Skeletal muscle cell (primary cell): ENCODE measurements around the gene GRID2.
"Not testable (repeated sequence)": the region's sequence is repeated elsewhere in the genome, so short reads cannot be mapped to it uniquely, and the experiment has no call there.

Source experiments
- DNase-seq: peaks from one replicate; pipeline ENCODE4 v3.0.0-alpha.2; 2010; ENCODE audit warnings: low read depth
- H3K4me3 ChIP-seq: 2 replicates; pipeline ENCODE4 v1.5.1; 2011; ENCODE audit warnings: low read depth, mild to moderate bottlenecking, control low read depth, low read length, moderate library complexity

The GRID2 gene

GRCh38 chr4:92303621-92304027 is at the start of gene GRID2:
TSS of gene GRID2 (plus strand) at chr4:92303966.
- no peak for DNase-seq

GRCh38 chr4:92253986-92254671 is 49.6 kb upstream of the GRID2 start:
- no peak overlapping the region for H3K4me3 ChIP-seq

More at GRCh38 chr4:92303621-92304027, at the start of gene GRID2:
- peak within 1 kb of the TSS; percentile 52 for H3K4me3 ChIP-seq

GRCh38 chr4:92254767-92255442 is 48.9 kb upstream of the GRID2 start:
- DNase-seq, result no peak
- no peak overlapping the region for H3K4me3 ChIP-seq

More at GRCh38 chr4:92253986-92254671, 49.6 kb upstream of the GRID2 start:
- DNase-seq, result no peak

GRCh38 chr4:92255920-92256244 is 47.9 kb upstream of the GRID2 start:
- H3K4me3 ChIP-seq, result no peak overlapping the region
- no peak for DNase-seq

GRCh38 chr4:92257931-92258857 is 45.6 kb upstream of the GRID2 start:
- no peak for DNase-seq
- H3K4me3 ChIP-seq, result no peak overlapping the region

GRCh38 chr4:92261256-92261655 is 42.5 kb upstream of the GRID2 start:
- no peak for DNase-seq
- H3K4me3 ChIP-seq, result no peak overlapping the region

GRCh38 chr4:92262371-92262770 is 41.4 kb upstream of the GRID2 start:
- H3K4me3 ChIP-seq, result no peak overlapping the region

GRCh38 chr4:92263010-92263409 is 40.8 kb upstream of the GRID2 start:
- H3K4me3 ChIP-seq, result no peak overlapping the region
- no peak for DNase-seq

More at GRCh38 chr4:92262371-92262770, 41.4 kb upstream of the GRID2 start:
- no peak for DNase-seq

GRCh38 chr4:92263575-92263974 is 40.2 kb upstream of the GRID2 start:
- H3K4me3 ChIP-seq, result no peak overlapping the region
- no peak for DNase-seq

GRCh38 chr4:92264163-92264562 is 39.6 kb upstream of the GRID2 start:
- no peak overlapping the region for H3K4me3 ChIP-seq
- DNase-seq, result no peak

- DNase-seq, result peak; percentile 1
- H3K4me3 ChIP-seq, result no peak overlapping the region
Observed at GRCh38 chr4:92265021-92265420, 38.7 kb upstream of the GRID2 start.

- no peak overlapping the region for H3K4me3 ChIP-seq
- DNase-seq, result no peak
Observed at GRCh38 chr4:92265798-92266197, 38.0 kb upstream of the GRID2 start.

GRCh38 chr4:92266521-92266920 is 37.2 kb upstream of the GRID2 start:
- DNase-seq, result no peak
- no peak overlapping the region for H3K4me3 ChIP-seq

- DNase-seq, result no peak
- H3K4me3 ChIP-seq, result no peak overlapping the region
Observed at GRCh38 chr4:92268642-92269041, 35.1 kb upstream of the GRID2 start.

- no peak overlapping the region for H3K4me3 ChIP-seq
- no peak for DNase-seq
Observed at GRCh38 chr4:92270908-92271307, 32.9 kb upstream of the GRID2 start.

GRCh38 chr4:92271551-92271950 is 32.2 kb upstream of the GRID2 start:
- H3K4me3 ChIP-seq, DNase-seq: not testable (repeated sequence)

- H3K4me3 ChIP-seq, DNase-seq: not testable (repeated sequence)
Observed at GRCh38 chr4:92277057-92277881, 26.5 kb upstream of the GRID2 start.

- no peak for DNase-seq
- no peak overlapping the region for H3K4me3 ChIP-seq
Observed at GRCh38 chr4:92279296-92279695, 24.5 kb upstream of the GRID2 start.

GRCh38 chr4:92299152-92299551 is 4.6 kb upstream of the GRID2 start:
- H3K4me3 ChIP-seq, result no peak overlapping the region
- no peak for DNase-seq
